ENCODE data around the gene PPP1R15B. TPM values are rescaled to one million over a fixed set of nuclear protein-coding genes. Genes with fewer than 3 reads are reported as not detected.

PPP1R15B gene
- total RNA-seq, 1 experiment from 2014 or later, result 69.3 TPM

DNA sequence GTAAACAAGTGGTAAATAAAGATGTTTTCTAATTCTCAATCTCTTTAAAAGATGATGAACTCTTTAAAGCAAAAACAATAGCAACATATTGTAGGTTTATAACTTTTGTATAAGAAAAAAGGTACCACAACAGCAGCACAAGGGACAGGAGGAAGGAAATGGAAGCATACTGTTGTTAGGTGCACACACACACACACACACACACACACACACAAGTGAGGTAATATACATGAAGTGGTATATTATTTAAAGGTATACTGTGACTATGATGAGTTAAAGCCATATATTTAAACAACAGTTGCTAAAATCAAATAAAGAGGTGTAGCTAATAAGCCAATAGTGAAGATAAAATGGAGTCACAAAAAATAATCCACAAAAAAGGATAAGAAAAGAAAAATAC lies 20.0 kb downstream of the PPP1R15B start:
- Histone ChIP-seq H3K4me2 (ENCODE audit: low read length) (no peak overlapping the region), H3K4me3 (replicated peaks in 1 of 2; ENCODE audit: low read depth in 1 of 2, low read length in 2 of 2) (no peak overlapping the region), H3K36me3 (ENCODE audit: control insufficient read depth in 1 of 2, insufficient read depth in 2 of 2, low read length in 2 of 2) (no peaks in the 10 kb centered on the region), H3K9me2 (ENCODE audit: insufficient read depth) (no peaks in the 10 kb centered on the region), H3K27ac (ENCODE audit: low read depth, low read length) (no peak overlapping the region), H3K4me1 (ENCODE audit: control insufficient read depth in 1 of 2, insufficient read depth in 2 of 2, low read length in 2 of 2) (no peaks in the 10 kb centered on the region), H3K9me3 (ENCODE audit: control insufficient read depth in 1 of 2, insufficient read depth in 1 of 2, low read depth in 1 of 2, low read length in 2 of 2) (no peaks in the 10 kb centered on the region), H3K79me2 (ENCODE audit: insufficient read depth, low read length) (no peaks in the 10 kb centered on the region), H3K9ac (ENCODE audit: low read length) (no peak overlapping the region), H2AFZ (ENCODE audit: low read depth, low read length, poor library complexity, severe bottlenecking) (no peak overlapping the region), H3K27me3 (ENCODE audit: insufficient read depth, low read length) (no peaks in the 10 kb centered on the region), H4K20me1 (ENCODE audit: insufficient read depth) (no peaks in the 10 kb centered on the region)
- BruUV-seq (replicated peaks), result no TSS peak
- ATAC-seq (no peak), DNase-seq (ENCODE audit: low read depth, low spot score) (no peak)
- ChIA-PET POLR2A (no interaction called here), RAD21 (ENCODE audit: low non-redundant PET in 1 of 2, low total read pairs in 2 of 2, uncharacterized antibody in 2 of 2, unreplicated experiment in 2 of 2) (no interaction called here), CTCF (no interaction called here)
- intact Hi-C loops (cut with micrococcal nuclease), result loop anchor here (10.0 kb wide), 1 partner anchor 527 kb away; the partner anchor contains the start of gene SNRPE
- TF ChIP-seq RAD21 (IDR thresholded peaks at IDR 0.05; ENCODE audit: low read depth), result no peak
- no peak for TF ChIP-seq POLR2A (IDR thresholded peaks at IDR 0.05; ENCODE audit: borderline replicate concordance, extremely low read depth, insufficient read depth, insufficient read length)
- TF ChIP-seq, protein P1, sequence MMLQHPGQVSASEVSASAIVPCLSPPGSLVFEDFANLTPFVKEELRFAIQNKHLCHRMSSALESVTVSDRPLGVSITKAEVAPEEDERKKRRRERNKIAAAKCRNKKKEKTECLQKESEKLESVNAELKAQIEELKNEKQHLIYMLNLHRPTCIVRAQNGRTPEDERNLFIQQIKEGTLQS (IDR thresholded peaks at IDR 0.05), result no peak
- TF ChIP-seq FOSL1 (IDR thresholded peaks at IDR 0.05; ENCODE audit: low read depth), result no peak
- TF ChIP-seq, protein P2, sequence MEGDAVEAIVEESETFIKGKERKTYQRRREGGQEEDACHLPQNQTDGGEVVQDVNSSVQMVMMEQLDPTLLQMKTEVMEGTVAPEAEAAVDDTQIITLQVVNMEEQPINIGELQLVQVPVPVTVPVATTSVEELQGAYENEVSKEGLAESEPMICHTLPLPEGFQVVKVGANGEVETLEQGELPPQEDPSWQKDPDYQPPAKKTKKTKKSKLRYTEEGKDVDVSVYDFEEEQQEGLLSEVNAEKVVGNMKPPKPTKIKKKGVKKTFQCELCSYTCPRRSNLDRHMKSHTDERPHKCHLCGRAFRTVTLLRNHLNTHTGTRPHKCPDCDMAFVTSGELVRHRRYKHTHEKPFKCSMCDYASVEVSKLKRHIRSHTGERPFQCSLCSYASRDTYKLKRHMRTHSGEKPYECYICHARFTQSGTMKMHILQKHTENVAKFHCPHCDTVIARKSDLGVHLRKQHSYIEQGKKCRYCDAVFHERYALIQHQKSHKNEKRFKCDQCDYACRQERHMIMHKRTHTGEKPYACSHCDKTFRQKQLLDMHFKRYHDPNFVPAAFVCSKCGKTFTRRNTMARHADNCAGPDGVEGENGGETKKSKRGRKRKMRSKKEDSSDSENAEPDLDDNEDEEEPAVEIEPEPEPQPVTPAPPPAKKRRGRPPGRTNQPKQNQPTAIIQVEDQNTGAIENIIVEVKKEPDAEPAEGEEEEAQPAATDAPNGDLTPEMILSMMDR (IDR thresholded peaks at IDR 0.05 in 2 of 3, conservative IDR thresholded peaks at IDR 0.05 in 1 of 3; ENCODE audit: borderline replicate concordance in 1 of 3, insufficient read depth in 1 of 3, low read depth in 2 of 3, low read length in 2 of 3), result no peak
- no peak for TF ChIP-seq POLR2AphosphoS5 (IDR thresholded peaks at IDR 0.05; ENCODE audit: low read depth, low read length)
- no peak for TF ChIP-seq EZH2phosphoT487 (IDR thresholded peaks at IDR 0.05; ENCODE audit: borderline replicate concordance)
- no peak for TF ChIP-seq YY1 (IDR thresholded peaks at IDR 0.05; ENCODE audit: extremely low read depth, insufficient replicate concordance, low read depth, low read length)
- no peak for TF ChIP-seq JUND (IDR thresholded peaks at IDR 0.05)
- TF ChIP-seq, protein P3, sequence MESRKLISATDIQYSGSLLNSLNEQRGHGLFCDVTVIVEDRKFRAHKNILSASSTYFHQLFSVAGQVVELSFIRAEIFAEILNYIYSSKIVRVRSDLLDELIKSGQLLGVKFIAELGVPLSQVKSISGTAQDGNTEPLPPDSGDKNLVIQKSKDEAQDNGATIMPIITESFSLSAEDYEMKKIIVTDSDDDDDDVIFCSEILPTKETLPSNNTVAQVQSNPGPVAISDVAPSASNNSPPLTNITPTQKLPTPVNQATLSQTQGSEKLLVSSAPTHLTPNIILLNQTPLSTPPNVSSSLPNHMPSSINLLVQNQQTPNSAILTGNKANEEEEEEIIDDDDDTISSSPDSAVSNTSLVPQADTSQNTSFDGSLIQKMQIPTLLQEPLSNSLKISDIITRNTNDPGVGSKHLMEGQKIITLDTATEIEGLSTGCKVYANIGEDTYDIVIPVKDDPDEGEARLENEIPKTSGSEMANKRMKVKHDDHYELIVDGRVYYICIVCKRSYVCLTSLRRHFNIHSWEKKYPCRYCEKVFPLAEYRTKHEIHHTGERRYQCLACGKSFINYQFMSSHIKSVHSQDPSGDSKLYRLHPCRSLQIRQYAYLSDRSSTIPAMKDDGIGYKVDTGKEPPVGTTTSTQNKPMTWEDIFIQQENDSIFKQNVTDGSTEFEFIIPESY (IDR thresholded peaks at IDR 0.05; ENCODE audit: extremely low read depth, insufficient replicate concordance, low read length), result no peak
- TF ChIP-seq, protein P4, sequence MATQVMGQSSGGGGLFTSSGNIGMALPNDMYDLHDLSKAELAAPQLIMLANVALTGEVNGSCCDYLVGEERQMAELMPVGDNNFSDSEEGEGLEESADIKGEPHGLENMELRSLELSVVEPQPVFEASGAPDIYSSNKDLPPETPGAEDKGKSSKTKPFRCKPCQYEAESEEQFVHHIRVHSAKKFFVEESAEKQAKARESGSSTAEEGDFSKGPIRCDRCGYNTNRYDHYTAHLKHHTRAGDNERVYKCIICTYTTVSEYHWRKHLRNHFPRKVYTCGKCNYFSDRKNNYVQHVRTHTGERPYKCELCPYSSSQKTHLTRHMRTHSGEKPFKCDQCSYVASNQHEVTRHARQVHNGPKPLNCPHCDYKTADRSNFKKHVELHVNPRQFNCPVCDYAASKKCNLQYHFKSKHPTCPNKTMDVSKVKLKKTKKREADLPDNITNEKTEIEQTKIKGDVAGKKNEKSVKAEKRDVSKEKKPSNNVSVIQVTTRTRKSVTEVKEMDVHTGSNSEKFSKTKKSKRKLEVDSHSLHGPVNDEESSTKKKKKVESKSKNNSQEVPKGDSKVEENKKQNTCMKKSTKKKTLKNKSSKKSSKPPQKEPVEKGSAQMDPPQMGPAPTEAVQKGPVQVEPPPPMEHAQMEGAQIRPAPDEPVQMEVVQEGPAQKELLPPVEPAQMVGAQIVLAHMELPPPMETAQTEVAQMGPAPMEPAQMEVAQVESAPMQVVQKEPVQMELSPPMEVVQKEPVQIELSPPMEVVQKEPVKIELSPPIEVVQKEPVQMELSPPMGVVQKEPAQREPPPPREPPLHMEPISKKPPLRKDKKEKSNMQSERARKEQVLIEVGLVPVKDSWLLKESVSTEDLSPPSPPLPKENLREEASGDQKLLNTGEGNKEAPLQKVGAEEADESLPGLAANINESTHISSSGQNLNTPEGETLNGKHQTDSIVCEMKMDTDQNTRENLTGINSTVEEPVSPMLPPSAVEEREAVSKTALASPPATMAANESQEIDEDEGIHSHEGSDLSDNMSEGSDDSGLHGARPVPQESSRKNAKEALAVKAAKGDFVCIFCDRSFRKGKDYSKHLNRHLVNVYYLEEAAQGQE (IDR thresholded peaks at IDR 0.05; ENCODE audit: low read depth), result no peak
- no peak for TF ChIP-seq CBX3 (IDR thresholded peaks at IDR 0.05; ENCODE audit: low read depth)
- TF ChIP-seq, protein P5, sequence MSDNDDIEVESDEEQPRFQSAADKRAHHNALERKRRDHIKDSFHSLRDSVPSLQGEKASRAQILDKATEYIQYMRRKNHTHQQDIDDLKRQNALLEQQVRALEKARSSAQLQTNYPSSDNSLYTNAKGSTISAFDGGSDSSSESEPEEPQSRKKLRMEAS (IDR thresholded peaks at IDR 0.05), result no peak

All from HCT116 (cell line).